GM04504 (cell line): Measurements from ENCODE around the gene C16orf74.

ENCODE experiments used
- DNase-seq: peaks from one replicate; pipeline ENCODE4 v3.0.0-alpha.2; 2012; ENCODE audit warnings: low read depth

The C16orf74 gene

GRCh38 chr16:85717393-85718152, 33.3 kb downstream of the C16orf74 start:
- DNase-seq, result peak; percentile 11

GRCh38 chr16:85716680-85717038, 34.2 kb downstream of the C16orf74 start:
- no peak for DNase-seq

GRCh38 chr16:85716022-85716679, 34.7 kb downstream of the C16orf74 start:
- no peak for DNase-seq

- no peak for DNase-seq
These were observed 35.5 kb downstream of the C16orf74 start for GRCh38 chr16:85715169-85716021.

- DNase-seq, result no peak
These were observed 38.1 kb downstream of the C16orf74 start for GRCh38 chr16:85712801-85713200.

- no peak for DNase-seq
These were observed 38.8 kb downstream of the C16orf74 start for GRCh38 chr16:85711982-85712587.

GRCh38 chr16:85710732-85711131, 40.2 kb downstream of the C16orf74 start:
- DNase-seq, result no peak

- DNase-seq, result no peak
These were observed 40.9 kb downstream of the C16orf74 start for GRCh38 chr16:85709766-85710585.

GRCh38 chr16:85708338-85708737, 42.6 kb downstream of the C16orf74 start:
- DNase-seq, result no peak

- DNase-seq, result no peak
These were observed 43.3 kb downstream of the C16orf74 start for GRCh38 chr16:85707528-85708095.

GRCh38 chr16:85706449-85707034, 44.4 kb downstream of the C16orf74 start:
- DNase-seq, result no peak

GRCh38 chr16:85704900-85705846, 45.7 kb downstream of the C16orf74 start:
- DNase-seq, result no peak

- DNase-seq, result no peak
These were observed 46.9 kb downstream of the C16orf74 start for GRCh38 chr16:85704011-85704410.

GRCh38 chr16:85699628-85700027, 51.3 kb downstream of the C16orf74 start:
- DNase-seq, result peak; percentile 22

GRCh38 chr16:85698935-85699558, 51.8 kb downstream of the C16orf74 start:
- no peak for DNase-seq

GRCh38 chr16:85698459-85698891, 52.4 kb downstream of the C16orf74 start:
- no peak for DNase-seq

GRCh38 chr16:85697431-85697830, 53.5 kb downstream of the C16orf74 start:
- no peak for DNase-seq

GRCh38 chr16:85696781-85697180, 54.1 kb downstream of the C16orf74 start:
- DNase-seq, result no peak
